GM21381 (cell line): Measurements from ENCODE around the gene SIX2.
"Not testable (repeated sequence)": the region's sequence is repeated elsewhere in the genome, so short reads cannot be mapped to it uniquely, and the experiment has no call there.

ENCODE experiments used
- ATAC-seq: cut with Tn5 transposase; IDR thresholded peaks from one replicate; pipeline ENCODE4 v1.9.1; 2021; ENCODE audit warnings: mild to moderate bottlenecking, moderate library complexity; ENCODE audit not compliant: unreplicated experiment

Gene SIX2

DNA sequence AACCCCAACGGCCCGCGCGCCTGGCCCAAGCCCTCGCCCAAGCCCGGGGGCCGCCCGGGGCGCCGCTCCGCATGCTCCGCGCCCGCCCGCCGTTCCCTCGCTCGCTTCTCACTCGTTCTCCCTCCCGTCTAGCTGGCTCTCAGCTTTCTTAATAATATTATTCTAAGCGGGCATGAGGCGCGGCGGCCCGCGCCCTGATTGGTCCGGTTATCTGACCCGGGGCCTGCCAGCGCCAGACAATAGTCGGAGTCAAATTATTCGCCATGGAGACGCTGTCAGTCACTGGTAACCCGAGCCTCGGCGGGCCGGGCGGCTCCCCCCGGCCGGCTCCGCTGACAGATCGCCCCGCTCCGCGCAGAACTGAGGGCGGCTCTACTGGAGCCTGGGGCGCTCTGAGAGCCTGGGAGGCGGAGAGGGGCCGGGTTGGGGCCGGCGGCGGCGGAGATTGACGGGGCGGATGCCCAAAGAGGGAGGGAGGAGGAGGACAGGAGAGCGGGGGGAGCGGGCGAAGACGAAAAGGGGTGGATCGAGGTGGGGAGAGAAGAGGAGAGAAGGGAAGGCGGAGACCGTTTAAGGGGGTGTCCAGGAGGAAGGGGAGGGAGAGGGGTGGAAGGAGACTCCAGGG, at the start of gene SIX2:
Gene SIX2, minus strand, starts transcription at position 150 of the 625 bp plus-strand sequence. CDS start 342 bp downstream, outside the sequence.
- ATAC-seq: no peak

DNA sequence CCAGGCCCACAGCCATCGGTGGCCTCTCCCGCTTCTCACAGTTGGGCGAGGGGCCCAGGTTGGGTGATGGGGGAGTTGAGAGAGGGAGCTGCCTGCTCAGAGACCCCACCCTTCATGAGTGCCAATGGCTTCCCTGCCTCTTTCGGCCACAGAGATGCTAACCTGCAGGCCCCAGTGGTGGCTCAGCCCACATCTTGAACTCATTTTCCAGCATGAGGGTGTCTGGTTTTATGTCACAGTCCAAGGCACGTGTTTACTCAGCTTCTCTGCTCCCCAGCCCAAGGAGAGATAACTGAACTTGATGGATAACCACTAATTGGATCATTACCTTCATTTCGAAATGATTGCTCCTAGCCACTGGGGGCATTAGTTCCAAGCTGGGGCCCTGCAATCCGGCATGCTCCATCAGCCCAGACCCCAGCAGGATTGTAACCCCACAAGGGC, 45.9 kb upstream of the SIX2 start:
- no peak for ATAC-seq

DNA sequence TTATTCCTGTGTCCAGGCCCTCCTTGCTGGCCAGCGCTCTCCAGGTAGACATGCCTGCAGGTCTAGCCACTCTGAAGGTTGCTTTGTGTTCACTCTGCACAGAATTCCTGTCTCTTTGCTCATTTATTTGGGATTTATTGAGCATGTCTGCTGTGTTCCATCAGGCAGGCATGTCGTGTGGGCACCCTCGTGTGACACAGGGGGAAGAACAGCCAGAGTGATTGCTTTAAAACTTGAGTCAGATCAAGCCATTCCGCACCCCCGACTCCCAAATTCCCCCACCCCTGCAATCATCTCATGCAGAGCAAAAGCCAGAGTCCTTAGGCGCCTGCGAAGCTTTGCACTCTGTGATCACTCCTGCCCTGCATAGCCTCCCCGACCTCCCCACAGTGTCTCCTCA, 44.7 kb upstream of the SIX2 start:
- no peak for ATAC-seq

DNA sequence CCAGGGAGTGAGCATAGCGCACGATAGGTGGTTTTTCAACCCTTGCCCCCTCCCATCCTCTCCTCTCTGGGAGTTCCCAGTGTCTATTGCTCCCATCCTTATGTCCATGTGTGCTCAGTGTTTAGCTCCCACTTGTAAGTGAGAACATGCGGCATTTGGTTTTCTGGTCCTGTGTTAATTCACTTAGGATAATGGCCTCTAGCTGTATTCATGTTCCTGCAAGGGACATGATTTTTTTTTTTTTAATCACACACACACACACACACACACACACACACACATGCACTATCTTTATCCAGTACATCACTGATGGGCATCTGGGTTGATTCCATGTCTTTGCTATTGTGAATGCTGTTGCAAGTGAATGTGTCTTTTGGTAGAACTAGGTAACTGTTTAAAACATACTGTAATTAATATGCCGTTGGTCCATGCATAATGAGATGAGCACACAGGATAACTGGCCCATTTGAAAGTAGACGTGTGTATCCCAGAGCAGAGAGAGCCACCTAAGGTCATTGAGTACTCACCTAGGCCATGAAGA, 43.2 kb upstream of the SIX2 start:
- ATAC-seq: no peak

DNA sequence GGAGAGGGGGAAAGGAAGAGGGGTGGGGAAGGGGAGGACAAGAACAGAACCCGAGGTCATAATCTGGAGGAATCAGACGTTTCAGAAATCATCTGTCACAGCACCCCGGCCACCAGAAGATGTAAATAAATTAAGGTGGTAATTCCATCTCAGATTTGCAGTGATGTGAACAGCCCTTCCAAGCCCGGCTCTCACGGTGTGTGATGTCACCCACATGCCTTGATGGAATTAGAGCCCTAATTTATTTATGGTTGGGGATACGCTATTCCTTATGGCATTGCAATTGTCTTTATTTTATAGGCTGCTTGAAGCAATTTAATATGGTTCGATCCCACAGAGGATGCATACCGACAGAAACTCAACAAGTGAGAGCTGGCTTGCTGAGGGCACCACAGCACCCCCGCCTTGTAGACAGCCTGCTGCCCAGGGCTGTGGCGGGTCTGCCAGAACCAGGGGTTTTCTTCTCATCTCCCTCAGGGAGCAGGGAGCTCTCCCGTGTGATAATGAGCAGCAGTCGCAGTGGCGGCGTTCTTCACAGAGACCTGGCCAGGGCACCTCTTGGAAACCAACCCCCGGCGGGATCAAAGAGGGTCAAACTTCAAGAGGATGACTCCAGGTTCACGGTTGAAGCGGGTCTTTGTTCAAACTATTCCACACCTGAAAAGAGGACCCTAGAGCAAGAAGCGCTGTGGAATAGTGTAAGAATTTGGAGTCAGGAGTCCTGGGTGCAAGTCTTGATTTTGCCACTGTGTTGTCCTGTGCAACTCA, 40.5 kb upstream of the SIX2 start:
- no peak for ATAC-seq

DNA sequence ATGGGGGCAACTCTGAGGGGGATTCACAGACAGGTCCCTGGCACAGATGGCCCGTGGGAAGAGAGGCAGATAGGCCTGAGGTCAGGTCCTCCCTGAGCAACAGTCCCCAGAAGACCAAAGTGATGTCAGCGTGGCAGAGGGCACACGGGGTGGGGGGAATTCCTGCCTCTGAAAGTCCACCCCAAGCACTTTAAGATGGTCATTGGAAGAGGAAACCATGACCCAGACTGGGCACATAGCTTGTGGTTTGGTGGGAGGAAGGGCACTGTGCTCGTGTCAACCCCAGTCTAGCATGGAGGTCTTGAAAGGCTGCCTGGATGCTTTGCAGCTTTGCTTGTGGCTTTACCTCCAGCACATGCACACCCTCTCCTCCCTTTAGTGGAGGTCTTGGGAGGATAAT, 38.0 kb upstream of the SIX2 start:
- ATAC-seq: no peak

DNA sequence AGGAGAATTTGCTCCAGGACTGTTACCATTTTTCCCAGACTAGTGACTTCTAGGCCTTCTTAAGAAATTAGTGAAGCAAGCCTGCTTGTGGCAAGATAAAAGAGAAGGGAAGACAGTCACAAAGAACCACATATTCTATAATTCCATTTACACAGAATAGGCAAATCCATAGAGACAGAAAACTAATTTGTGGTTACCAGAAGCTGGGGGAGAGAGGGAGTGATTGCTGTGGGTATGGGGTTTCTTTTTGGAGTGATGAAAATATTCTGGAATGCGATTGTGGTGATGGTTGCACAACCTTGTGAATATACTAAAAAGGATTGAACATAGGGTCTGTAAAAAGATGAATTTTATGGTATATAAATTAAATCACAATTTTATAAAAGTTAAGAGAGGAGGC, 37.5 kb upstream of the SIX2 start:
- no peak for ATAC-seq

DNA sequence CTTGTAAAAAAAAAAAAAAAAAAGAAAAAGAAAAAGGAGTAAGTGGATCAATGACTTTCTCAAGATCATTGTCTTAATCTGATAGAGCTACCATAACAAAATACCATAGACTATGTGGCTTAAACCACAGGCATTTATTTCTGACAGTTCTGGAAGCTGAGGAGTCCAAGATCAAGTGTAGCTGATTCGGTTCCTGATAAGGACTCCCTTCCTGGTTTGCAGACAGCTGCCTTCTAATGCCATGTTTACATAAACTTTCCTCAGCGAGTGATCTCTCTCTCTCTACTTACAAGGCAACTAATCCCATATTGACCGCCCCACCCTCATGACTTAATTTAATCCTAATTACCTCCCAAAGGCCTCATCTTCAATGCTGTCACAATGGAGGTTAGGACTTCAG, 36.5 kb upstream of the SIX2 start:
- no peak for ATAC-seq

DNA sequence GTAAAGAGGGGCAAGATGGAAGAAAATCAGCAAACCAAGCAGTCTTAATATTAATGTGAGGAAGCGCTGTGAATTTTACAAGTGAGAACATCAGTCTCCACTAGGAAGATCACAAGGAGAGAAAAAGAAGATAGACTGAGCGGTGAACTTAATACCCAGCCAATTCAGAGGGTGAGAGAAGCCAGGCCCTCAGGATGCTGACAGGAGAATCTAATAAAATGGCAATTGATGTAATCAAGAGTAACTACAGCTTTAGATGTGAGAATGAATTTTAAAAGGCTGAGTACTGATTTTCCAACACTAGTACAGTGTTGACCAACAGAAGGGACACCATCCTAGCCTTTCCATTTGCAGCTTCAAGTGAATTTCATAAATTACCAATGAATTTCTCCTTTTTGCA, 35.7 kb upstream of the SIX2 start:
- ATAC-seq: no peak

DNA sequence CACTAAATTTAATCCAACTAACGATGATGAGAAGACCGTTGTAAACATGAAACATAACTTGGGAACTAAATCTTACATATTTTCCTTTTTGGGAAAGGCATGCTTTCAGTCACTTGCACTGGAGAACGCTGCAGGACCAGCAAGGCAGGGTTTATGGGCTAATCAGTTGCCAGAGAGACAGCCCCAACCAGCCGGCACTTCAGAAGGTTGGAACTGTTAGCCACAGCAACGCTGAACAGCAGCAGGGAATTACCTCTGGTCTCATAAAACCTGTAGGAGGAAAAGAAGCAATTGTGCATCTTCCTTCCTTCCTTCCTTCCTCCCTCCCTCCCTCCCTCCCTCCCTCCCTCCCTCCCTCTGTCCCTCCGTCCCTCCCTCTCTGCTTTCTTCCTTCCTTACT, 33.9 kb upstream of the SIX2 start:
- no peak for ATAC-seq

DNA sequence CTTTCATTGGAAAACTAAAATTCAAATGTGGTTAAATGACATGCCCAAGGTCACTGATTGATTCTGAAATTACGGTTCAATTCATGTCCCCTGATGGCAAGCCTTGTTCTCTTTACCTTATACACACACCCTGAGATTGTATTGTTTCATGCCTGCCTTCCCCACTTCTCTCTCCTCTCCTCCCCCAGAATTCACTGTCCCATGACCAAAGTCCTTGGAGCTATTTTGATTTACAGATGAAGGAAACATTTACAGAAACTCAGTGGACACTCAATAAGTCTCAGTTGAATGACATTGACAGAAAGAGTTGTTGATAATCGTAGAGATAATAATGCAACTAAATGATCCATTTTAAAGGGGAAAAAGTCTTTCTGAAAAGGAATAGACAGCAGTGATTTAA, 33.1 kb upstream of the SIX2 start:
- ATAC-seq: no peak

DNA sequence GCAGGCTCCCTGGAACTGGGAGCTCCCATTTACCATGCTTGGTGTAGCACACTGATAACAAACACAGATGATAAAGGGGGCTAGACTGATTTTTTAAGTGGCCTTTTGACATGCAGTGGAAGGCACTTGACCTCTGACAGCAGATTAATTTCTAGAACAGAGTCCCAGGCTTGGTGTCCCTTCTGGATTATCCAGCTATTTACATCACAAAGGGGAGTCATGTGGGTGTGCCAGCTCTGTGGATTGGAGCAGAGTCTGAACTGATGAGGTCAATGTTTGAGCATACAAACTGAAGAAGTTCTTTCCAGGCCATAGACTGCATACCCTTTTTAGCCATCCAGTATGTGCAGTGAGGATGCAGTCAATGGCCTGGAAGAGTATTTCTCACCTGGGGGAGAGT, 31.5 kb upstream of the SIX2 start:
- ATAC-seq: no peak

DNA sequence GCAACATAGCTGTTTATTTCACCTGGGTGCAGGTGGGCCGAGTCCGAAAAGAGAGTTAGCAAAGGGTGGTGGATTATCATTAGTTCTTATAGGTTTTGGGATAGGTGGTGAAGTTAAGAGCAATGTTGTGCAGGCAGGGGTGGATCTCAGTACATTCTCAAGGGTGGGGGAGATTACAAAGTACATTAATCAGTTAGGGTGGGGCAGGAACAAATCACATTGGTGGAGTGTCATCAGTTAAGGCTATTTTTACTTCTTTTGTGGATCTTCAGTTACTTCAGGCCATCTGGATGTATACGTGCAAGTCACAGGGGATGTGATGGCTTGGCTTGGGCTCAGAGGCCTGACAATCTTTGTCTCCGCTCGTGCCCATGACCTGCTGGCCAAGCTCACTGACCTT, 30.6 kb upstream of the SIX2 start:
- ATAC-seq: not testable (repeated sequence)

DNA sequence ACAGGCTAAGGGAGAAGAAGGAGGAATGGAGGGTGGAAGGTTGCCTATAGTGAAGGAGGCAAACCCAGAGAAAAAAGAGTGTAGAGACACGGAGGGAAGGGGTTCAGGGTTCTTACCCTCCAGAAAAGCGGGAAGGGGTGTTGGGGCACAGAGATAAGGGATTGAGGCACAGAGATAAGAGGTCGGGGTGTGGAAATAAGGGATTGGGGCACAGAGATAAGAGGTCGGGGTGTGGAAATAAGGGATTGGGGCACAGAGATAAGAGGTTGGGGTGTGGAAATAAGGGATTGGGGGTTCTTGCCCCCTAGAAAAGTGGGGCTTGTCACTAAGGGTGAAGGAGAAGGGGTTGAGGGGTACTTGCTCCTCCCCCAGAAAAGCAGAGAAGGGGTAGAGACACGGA, 29.6 kb upstream of the SIX2 start:
- ATAC-seq: not testable (repeated sequence)

DNA sequence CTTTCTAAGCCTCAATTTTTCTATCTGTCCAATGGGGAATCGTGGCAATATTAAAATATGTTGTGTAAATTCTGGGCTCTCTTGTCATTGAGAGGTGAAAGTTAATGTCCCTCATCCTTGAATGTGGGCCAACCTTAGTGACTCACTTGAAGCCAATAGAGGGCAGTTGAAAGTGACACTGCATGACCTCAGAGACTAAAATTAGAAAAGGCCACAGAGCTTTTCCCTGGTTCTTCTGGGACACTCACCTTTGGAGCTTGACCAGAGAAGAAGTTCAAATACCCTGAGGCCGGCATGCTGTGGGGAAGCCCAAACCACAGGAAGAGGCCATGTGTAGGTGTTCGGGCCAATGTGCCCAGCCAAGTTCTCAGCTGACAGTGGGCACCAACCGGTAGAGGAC, 24.1 kb upstream of the SIX2 start:
- ATAC-seq: no peak

DNA sequence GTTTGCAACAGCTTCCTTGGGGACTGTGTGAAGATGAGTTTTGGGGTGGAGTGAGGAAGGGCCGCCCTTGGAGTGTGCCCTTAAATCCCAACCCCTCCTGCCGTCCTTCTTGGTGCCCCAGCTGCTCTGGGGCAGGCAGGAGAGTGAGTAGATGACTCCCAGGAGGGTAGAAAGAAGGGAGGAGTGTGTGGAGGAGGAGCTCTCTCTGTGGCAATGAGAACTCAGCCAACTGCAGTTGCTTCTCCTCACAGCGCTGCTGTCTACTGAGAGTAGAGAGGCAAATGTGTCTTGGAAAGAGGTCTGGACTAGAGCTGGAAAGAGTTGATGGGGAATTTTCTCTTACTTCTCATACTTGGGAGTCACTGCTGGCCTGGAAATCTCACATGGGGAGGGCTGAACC, 21.8 kb upstream of the SIX2 start:
- ATAC-seq: no peak

DNA sequence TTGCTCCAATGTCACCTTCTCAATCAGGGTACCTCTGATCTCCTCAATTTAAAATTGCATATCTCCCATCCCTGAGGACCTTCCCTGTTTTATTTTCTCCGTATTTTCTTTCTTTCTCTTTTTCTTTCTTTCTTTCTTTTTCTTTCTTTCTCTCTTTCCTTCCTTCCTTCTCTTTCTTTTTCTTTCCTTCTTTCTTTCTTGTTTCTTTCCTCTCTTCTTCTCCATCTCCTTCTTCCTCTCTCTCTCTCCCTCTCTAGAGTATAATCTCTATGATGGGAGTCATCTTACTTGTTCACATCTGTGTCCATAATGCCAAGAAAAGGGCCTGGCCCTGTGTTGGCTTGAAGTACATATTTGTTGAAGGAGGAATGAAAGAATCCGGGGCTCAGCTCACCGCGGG, 21.3 kb upstream of the SIX2 start:
- ATAC-seq: no peak

DNA sequence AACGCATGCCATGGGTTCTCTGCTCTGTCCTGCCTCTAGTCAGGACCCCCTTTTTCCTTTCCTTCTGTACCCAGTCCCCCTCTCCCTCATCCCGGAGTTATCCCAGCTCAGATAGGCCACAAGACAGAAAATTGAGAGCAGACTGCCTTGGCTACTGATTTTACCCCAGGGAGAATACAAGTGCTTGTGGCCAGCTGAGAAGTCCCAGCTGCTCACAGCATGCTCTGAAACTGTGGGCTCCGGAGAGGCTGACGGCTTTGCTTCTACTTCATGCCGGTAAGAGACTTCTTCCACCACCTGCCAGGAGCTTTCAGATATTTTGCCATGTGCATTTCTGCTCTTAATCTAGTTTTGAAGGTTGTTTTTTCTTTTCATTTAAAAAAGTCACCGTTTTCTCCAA, 20.0 kb upstream of the SIX2 start:
- ATAC-seq: no peak

DNA sequence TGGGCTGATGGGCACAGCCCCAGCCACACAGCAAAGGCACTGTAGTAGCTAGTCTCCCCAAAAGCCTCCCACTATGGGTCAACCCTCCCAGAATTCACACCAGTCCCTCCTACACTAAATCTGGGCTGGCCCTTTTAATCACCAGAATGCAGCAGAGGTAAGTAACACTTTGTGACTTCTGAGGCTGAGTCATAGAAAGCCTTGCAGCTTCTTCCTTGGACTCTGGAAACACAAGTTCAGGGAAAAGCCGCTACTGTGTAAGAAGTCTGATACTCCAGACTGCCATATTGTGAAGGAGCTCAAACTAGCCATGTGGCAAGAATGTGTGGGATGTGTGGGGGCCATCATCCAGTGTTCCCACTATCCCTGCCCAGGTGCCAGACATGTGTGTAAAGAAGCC, 19.0 kb upstream of the SIX2 start:
- no peak for ATAC-seq

DNA sequence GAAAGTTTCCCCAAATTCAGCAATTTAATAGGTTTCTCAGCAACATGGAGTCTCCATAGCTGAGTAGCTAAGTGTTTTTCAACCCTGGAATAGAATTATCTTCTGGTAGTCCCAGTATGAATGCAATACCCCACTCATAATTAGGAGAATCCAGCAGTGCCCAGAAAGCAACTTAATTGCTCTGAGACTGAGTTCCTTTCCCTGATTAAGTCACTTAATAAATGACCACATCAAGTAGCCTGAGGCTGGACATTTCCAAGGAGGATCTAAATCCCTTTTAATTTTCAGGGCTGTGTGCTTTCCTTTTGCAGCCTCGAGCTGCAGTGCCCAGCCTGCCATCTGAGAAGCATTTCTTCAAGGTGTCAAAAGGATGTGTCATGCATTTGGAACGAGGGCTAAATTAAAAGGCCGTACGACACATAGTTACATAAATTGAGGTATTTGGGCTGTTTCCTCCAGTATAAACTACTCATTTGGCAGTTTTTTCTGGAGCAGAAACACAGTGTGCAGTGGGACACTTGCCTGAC, 17.7 kb upstream of the SIX2 start:
- ATAC-seq: no peak

DNA sequence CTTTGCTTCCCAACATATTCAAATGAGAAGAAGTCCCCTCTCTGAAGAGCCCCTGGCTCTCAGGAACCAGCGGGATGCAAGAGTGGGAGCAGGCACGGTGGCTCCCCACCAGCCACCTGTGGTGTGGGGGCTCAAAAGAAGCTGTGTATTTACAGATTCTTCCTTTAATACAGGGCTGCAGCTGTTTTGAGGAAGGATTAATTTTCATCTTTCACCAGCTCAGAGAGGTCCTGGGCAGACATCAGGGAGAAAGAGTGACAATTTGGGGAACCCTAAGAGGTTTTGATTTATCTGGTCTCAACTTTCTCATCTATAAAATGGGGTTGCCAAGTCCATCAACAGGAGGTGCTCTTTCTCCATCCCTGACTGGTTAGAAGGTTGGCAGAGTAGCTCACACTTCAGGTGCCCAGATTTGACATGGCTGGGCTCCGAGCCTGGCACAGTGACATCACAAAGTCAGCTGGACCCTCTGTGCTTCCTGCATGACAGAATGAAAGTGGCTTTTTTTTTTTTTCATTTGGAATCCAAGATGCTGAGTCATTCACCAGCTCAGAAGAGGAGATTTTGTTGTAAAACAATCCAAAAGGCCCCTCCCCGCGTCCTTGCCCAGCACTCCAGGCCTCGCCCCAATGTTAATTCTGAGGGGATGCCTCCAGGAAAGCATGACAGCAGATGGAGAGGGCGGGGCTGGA, 15.5 kb upstream of the SIX2 start:
- no peak for ATAC-seq

DNA sequence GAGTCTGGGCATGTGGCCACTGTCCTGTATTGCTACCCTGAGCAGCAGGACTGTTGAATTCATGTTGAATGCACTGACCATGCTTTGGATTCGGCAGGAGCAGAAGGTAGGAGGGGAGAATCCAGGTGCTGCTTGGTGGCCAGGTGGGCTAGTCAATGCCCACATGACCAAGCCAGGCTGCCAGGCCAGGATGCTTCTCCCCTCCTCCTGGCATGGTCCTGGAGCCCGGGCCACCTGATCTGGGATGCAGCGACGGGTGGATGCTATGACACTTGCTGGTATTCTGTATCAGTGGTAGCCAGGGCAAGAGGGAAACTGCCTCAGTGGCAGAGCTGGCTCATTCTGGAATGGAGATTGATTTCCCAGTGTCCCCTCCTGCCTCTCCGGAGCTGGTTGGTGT, 14.8 kb upstream of the SIX2 start:
- ATAC-seq: no peak
